ENCODE data around the gene KIAA1217.
"Not testable (repeated sequence)": the region's sequence is repeated elsewhere in the genome, so short reads cannot be mapped to it uniquely, and the experiment has no call there.

The KIAA1217 gene

GRCh38 chr10:24442234-24442633, 233.3 kb downstream of the KIAA1217 start:
- TF ChIP-seq CTCF (IDR thresholded peaks at IDR 0.05) = no peak
- no peak for DNase-seq (ENCODE audit: low spot score)
- no peak overlapping the region for H3K27ac ChIP-seq
- H3K4me3 ChIP-seq = no peak overlapping the region

- H3K4me3 ChIP-seq; DNase-seq (ENCODE audit: low spot score); H3K27ac ChIP-seq: not testable (repeated sequence)
Measured at GRCh38 chr10:24442641-24443174, 233.8 kb downstream of the KIAA1217 start.

DNA sequence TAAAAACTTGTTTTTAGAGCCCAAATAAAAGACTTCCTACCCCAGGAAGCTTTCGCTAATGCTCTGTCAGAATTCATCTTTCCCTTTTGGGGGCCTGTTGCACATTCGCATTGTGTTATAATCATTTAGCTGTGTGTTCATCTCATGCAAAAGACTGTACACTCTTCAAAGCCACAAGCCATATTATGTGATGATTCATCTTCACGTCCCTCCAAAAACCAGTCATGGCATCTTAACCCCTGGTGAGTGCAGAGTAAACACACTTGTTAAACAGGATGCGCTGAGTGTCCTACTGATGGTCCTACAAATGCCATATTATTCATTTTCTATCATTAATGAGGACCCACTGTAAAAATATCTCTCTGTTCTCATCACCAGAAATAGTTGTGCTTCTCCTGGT, 235.4 kb downstream of the KIAA1217 start:
- DNase-seq (ENCODE audit: low spot score) = no peak
- no peak overlapping the region for H3K27ac ChIP-seq
- no peak for TF ChIP-seq CTCF (IDR thresholded peaks at IDR 0.05)

DNA sequence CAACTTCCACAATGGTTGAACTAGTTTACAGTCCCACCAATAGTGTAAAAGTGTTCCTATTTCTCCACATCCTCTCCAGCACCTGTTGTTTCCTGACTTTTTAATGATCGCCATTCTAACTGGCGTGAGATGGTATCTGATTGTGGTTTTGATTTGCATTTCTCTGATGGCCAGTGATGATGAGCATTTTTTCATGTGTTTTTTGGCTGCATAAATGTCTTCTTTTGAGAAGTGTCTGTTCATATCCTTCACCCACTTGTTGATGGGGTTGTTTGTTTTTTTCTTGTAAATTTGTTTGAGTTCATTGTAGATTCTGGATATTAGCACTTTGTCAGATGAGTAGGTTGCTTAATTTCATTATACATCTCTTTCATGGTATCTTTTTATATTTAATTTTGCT, 237.0 kb downstream of the KIAA1217 start:
- not testable (repeated sequence) for H3K27ac ChIP-seq

More for the DNA sequence above, 235.4 kb downstream of the KIAA1217 start:
- no peak overlapping the region for H3K4me3 ChIP-seq

DNA sequence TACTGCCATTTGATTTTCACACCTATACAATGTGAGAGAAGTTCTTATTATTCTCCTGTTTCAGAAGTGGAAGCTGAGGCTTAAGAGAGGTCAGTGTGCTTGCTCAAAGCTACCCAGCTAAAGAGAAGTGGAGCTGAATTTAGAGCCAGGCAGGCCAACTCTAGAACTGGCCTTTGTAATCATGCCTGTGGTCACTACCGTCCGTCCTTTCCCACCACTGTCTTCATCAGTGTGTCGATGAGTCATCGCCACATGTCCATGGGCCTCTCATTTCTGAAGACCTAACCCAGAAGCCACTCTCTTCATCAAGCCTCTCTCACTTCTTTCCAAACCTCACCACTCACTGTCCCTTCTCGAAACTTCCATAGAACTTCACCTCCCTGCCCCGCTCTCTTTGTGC, 237.8 kb downstream of the KIAA1217 start:
- TF ChIP-seq CTCF (IDR thresholded peaks at IDR 0.05) = no peak
- Histone ChIP-seq H3K27ac (no peak overlapping the region), H3K4me3 (no peak overlapping the region)
- no peak for DNase-seq (ENCODE audit: low spot score)

More for the DNA sequence above, 237.0 kb downstream of the KIAA1217 start:
- DNase-seq (ENCODE audit: low spot score); H3K4me3 ChIP-seq: not testable (repeated sequence)

- no peak for TF ChIP-seq CTCF (IDR thresholded peaks at IDR 0.05)
- H3K27ac ChIP-seq = no peak overlapping the region
- DNase-seq (ENCODE audit: low spot score) = no peak
- no peak overlapping the region for H3K4me3 ChIP-seq
Measured at GRCh38 chr10:24448351-24448999, 239.5 kb downstream of the KIAA1217 start.

DNA sequence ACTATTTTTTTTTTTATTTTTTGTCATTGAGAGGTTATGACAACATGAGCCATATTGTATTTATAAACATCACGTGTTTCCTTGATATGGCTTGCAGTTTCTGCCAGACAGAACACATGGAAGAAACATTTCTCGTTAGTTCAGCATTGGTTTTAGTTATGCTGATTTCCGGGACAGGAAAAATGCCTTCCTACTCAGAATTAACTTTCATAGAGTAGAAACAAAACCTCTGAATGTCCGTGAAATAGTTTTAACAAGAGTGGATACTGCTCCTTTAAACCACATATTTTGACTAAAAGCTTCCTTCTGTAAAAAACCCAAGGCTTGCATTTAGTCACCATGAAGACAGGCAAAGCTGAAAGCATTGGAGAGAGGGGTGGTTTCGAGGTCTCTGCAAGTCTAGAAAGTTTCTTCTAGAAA, 240.4 kb downstream of the KIAA1217 start:
- Histone ChIP-seq H3K4me3 (peak overlapping the region; percentile 53), H3K27ac (peak overlapping the region; percentile 21 to 57)
- DNase-seq (ENCODE audit: low spot score) = no peak
- TF ChIP-seq CTCF (IDR thresholded peaks at IDR 0.05) = no peak

DNA sequence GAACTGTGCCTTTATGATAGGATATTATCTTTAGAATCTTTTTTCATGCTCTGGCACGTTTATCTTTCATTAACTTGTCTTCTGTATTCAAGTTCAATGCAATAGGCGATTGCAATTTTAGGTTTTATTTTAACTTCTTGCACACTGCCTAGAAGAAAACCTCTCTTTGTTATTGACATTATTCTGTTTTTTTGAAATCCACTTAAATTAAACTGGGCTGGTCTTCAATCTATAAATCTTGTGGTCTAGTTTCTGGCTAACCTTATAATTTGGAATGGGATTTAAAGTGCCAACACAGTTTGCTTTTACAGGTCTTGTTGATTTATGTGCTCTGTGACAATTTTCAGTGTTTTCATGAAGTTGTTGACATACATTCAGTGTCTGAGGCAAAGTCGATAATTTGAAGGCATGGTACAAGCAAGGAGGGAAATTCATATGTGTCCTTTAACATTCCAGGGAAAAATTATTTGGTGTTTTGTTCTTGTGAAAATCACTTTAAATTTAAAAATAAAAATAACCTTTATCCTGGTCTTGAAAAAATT, 240.9 kb downstream of the KIAA1217 start:
- Histone ChIP-seq H3K27ac (peak overlapping the region in 1 of 2 donors; percentile 57), H3K4me3 (peak overlapping the region; percentile 53)
- DNase-seq (ENCODE audit: low spot score) = no peak
- no peak for TF ChIP-seq CTCF (IDR thresholded peaks at IDR 0.05)
